Vagina (tissue), 2 donors: ENCODE data around the gene INPP4B. TPM values are rescaled to one million over a fixed set of nuclear protein-coding genes. Genes with fewer than 3 reads are reported as not detected.

Experiments used
- DNase-seq, 2 donors: peaks; one replicate each; pipeline ENCODE4 v3.0.0-alpha.2; 2017; ENCODE audit errors: extremely low spot score in 2 of 2
- H3K27ac ChIP-seq: fragments of 200-600 bp; sonication (generic); one replicate; pipeline ENCODE4 v1.5.1; 2019
- H3K27me3 ChIP-seq: fragments of 200-600 bp; sonication (generic); one replicate; pipeline ENCODE4 v1.5.1; 2019
- H3K36me3 ChIP-seq, 2 donors: fragments of 200-600 bp; sonication (generic); one replicate each; pipeline ENCODE4 v1.5.1; 2017 to 2019
- H3K4me1 ChIP-seq: fragments of 200-600 bp; sonication (generic); one replicate; pipeline ENCODE4 v1.5.1; 2019
- H3K4me3 ChIP-seq, 2 donors: fragments of 200-600 bp; sonication (generic); 1 replicate in 1 of 2; 2 replicates in 1 of 2; pipeline ENCODE4 v1.5.1; 2016 to 2019
- H3K9me3 ChIP-seq: fragments of 200-600 bp; sonication (generic); one replicate; pipeline ENCODE4 v1.5.1; 2019
- POLR2A ChIP-seq, 2 donors: fragments of 450-650 bp; IDR thresholded peaks; one replicate each; pipeline ENCODE4 v1.6.1; 2017; ENCODE audit warnings: antibody characterized with exemption in 2 of 2, mild to moderate bottlenecking in 2 of 2, moderate library complexity in 2 of 2
- POLR2AphosphoS5 ChIP-seq, 2 donors: sonication (generic); formaldehyde crosslinking; IDR thresholded peaks; one replicate each; pipeline ENCODE4 v1.9.0; 2017; ENCODE audit warnings: antibody characterized with exemption in 2 of 2, mild to moderate bottlenecking in 2 of 2, low read depth in 1 of 2; ENCODE audit not compliant: insufficient read depth in 1 of 2
- intact Hi-C: fragments of 100-400 bp; cut with DNase I; formaldehyde crosslinking; loops from one replicate; pipeline ENCODE4 v1.15.1; 2023
- total RNA-seq: library from RNA; depleted of rRNA; stranded (reverse); fragments of >200 nt; gene quantifications from one replicate; pipeline ENCODE4 v1.2.3, GENCODE V29; 2016
- TF ChIP-seq, protein P1 (sequence below), 3 experiments: fragments of 450-650 bp in 2 of 3; fragments of 200-600 bp in 1 of 3; sonication (generic) in 1 of 3; IDR thresholded peaks; one replicate each; pipeline ENCODE4 v1.5.1; 2017 to 2019; ENCODE audit warnings: antibody characterized with exemption in 3 of 3, mild to moderate bottlenecking in 2 of 3, moderate library complexity in 2 of 3

Gene INPP4B
- total RNA-seq, 1 donor from 2014 or later: 21.1 TPM

DNA sequence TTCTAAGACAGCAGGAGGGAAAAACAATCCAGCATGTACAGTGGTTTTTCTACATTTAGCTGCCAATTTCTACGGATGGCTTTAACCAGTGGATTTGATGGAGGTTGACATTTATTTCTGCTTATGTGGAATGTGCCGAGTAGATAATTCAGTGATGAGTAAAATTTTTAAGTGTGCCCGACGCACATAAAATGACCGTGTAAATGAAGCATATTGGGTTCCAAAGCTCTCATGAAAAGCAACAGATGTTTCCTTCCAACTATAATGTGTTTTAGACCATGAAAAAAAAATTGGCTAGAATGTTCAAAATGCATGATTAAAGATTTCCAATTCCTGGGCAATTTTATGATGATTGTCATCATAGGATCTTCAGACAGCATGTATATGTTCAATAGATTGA lies 14.1 kb downstream of the INPP4B start:
- H3K4me3 ChIP-seq: no peak overlapping the region
- intact Hi-C loops: no loop called here
- no peaks in the 10 kb centered on the region for H3K9me3 ChIP-seq
- no peaks in the 10 kb centered on the region for H3K36me3 ChIP-seq
- no peaks in the 10 kb centered on the region for H3K4me1 ChIP-seq
- no peak overlapping the region for H3K27ac ChIP-seq
- H3K27me3 ChIP-seq: no peaks in the 10 kb centered on the region
- no peak for DNase-seq
- TF ChIP-seq POLR2A (IDR thresholded peaks at IDR 0.05) (no peak), POLR2AphosphoS5 (IDR thresholded peaks at IDR 0.05; ENCODE audit: insufficient read depth in 1 of 2, low read depth in 1 of 2) (no peak)
- TF ChIP-seq, protein P1, sequence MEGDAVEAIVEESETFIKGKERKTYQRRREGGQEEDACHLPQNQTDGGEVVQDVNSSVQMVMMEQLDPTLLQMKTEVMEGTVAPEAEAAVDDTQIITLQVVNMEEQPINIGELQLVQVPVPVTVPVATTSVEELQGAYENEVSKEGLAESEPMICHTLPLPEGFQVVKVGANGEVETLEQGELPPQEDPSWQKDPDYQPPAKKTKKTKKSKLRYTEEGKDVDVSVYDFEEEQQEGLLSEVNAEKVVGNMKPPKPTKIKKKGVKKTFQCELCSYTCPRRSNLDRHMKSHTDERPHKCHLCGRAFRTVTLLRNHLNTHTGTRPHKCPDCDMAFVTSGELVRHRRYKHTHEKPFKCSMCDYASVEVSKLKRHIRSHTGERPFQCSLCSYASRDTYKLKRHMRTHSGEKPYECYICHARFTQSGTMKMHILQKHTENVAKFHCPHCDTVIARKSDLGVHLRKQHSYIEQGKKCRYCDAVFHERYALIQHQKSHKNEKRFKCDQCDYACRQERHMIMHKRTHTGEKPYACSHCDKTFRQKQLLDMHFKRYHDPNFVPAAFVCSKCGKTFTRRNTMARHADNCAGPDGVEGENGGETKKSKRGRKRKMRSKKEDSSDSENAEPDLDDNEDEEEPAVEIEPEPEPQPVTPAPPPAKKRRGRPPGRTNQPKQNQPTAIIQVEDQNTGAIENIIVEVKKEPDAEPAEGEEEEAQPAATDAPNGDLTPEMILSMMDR (IDR thresholded peaks at IDR 0.05): no peak

DNA sequence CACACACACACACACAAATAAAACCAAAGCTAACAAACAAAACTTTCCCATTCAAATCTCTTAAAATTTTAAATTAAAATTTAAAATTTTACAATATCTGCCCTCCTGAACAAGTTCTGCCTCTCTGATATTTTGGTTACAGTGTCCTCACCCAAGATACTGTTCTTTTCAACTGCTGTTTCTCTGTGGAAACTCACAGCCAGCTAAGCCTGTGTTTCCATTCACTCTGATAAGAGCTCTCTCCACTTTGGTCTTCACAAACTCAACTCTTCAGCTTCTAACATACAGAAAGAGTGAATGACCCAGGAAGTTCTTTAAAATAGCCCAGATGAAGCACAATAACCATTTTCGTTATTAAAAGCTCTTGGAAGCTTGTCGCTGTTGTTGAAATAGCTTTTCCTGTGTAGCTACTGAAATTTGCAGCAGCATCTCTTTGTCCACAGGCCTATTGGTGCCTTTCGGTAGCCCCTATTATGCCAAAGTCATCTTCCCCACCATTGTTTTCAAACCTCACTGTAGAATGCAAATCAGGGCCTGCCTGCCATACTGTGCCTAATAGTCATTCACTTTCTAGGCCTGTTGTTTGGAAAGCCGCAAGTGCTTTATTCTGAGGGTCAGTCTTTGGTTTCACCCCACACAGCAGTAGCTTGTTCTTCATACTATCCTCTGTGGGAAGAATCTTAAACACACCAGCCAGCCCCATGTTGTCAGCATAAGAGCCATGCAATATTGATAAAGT lies 19.4 kb downstream of the INPP4B start:
- no peaks in the 10 kb centered on the region for H3K9me3 ChIP-seq
- H3K27me3 ChIP-seq: no peaks in the 10 kb centered on the region
- TF ChIP-seq, protein P1 (IDR thresholded peaks at IDR 0.05): no peak
- TF ChIP-seq POLR2AphosphoS5 (IDR thresholded peaks at IDR 0.05; ENCODE audit: insufficient read depth in 1 of 2, low read depth in 1 of 2): no peak
- no peak for TF ChIP-seq POLR2A (IDR thresholded peaks at IDR 0.05)
- no peak for DNase-seq
- H3K36me3 ChIP-seq: no peaks in the 10 kb centered on the region
- no peak overlapping the region for H3K27ac ChIP-seq
- intact Hi-C loops: no loop called here
- no peak overlapping the region for H3K4me3 ChIP-seq
- no peaks in the 10 kb centered on the region for H3K4me1 ChIP-seq

DNA sequence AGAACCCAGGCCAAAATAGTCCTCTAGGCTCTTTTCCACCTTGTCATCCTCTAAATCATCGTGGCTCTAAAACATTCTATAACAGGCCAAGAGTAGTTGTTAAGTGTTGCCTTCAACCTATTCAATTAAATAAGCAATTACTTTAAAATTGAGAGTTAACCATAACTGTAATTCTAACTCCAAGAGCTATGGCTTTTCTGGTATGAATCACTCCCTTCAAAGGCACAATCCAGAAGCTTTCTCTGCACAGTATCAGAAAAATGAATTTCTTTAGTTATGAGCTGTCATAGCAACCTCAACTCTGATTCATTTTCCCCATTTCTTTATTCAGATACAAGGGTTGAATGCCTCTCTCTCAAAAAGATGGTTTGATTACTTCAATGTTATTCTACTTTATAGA lies 21.7 kb downstream of the INPP4B start:
- no peaks in the 10 kb centered on the region for H3K27me3 ChIP-seq
- no peak overlapping the region for H3K4me3 ChIP-seq
- no peaks in the 10 kb centered on the region for H3K4me1 ChIP-seq
- intact Hi-C loops: no loop called here
- H3K36me3 ChIP-seq: no peaks in the 10 kb centered on the region
- DNase-seq: no peak
- TF ChIP-seq, protein P1 (IDR thresholded peaks at IDR 0.05): no peak
- TF ChIP-seq POLR2AphosphoS5 (IDR thresholded peaks at IDR 0.05; ENCODE audit: insufficient read depth in 1 of 2, low read depth in 1 of 2): no peak
- no peak for TF ChIP-seq POLR2A (IDR thresholded peaks at IDR 0.05)
- H3K9me3 ChIP-seq: no peaks in the 10 kb centered on the region
- H3K27ac ChIP-seq: no peak overlapping the region

DNA sequence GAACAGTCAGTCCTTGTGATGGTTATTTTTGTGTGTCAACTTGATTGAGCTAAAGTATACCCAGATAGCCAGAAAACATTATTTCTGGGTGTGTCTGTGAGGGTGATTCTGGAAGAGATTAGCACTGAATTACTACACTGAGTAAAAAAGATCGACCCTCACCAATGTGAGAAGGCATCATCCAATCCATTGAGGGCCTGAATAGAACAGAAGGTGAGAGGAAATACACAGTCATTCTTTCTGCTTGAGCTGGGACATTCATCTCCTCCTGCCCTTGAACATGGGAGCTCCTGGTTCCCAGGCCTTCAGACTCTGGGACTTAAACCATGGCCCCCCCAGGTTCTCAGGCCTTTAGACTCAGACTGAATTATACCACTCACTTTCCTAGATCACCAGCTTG lies 22.3 kb downstream of the INPP4B start:
- Histone ChIP-seq H3K9me3 (no peaks in the 10 kb centered on the region), H3K4me1 (no peaks in the 10 kb centered on the region), H3K36me3 (no peaks in the 10 kb centered on the region), H3K4me3 (no peak overlapping the region), H3K27me3 (no peaks in the 10 kb centered on the region), H3K27ac (no peak overlapping the region)
- intact Hi-C loops: no loop called here
- TF ChIP-seq, protein P1 (IDR thresholded peaks at IDR 0.05): no peak
- no peak for TF ChIP-seq POLR2AphosphoS5 (IDR thresholded peaks at IDR 0.05; ENCODE audit: insufficient read depth in 1 of 2, low read depth in 1 of 2)
- TF ChIP-seq POLR2A (IDR thresholded peaks at IDR 0.05): no peak
- DNase-seq: no peak

DNA sequence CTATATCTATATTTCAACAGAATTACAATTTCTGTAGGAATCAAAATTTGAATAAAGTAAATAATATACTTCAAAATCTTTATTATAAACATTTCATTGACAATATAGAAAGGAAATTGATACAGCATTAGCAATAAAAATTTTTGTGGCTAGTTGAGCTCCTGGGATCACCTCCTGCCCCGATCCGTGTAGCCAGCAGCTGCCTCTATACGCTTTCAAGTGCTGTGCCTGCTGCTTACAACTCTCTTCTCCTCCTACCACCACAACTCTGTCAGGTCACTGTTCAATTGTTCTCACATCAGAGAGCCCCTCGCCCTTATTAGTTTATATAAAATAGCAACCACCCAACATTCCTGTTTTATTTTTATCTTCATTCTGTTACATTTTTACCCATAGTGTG lies 27.6 kb downstream of the INPP4B start:
- no peak overlapping the region for H3K27ac ChIP-seq
- peaks cover 20% of the 10 kb centered on the region for H3K4me1 ChIP-seq
- intact Hi-C loops: no loop called here
- DNase-seq: no peak
- no peaks in the 10 kb centered on the region for H3K9me3 ChIP-seq
- no peak for TF ChIP-seq POLR2AphosphoS5 (IDR thresholded peaks at IDR 0.05; ENCODE audit: insufficient read depth in 1 of 2, low read depth in 1 of 2)
- no peak overlapping the region for H3K4me3 ChIP-seq
- no peaks in the 10 kb centered on the region for H3K36me3 ChIP-seq
- H3K27me3 ChIP-seq: no peaks in the 10 kb centered on the region
